GM12865 (cell line): ENCODE measurements around the gene NPIPB13.
"Not testable (repeated sequence)": the region's sequence is repeated elsewhere in the genome, so short reads cannot be mapped to it uniquely, and the experiment has no call there.

ENCODE experiments used
- DNase-seq: peaks from one replicate; pipeline ENCODE4 v3.0.0; 2010; ENCODE audit warnings: low read depth
- H3K4me3 ChIP-seq: 2 replicates; pipeline ENCODE4 v1.5.1; 2011; ENCODE audit warnings: mild to moderate bottlenecking, low read depth, low read length, control low read depth

Gene NPIPB13

DNA sequence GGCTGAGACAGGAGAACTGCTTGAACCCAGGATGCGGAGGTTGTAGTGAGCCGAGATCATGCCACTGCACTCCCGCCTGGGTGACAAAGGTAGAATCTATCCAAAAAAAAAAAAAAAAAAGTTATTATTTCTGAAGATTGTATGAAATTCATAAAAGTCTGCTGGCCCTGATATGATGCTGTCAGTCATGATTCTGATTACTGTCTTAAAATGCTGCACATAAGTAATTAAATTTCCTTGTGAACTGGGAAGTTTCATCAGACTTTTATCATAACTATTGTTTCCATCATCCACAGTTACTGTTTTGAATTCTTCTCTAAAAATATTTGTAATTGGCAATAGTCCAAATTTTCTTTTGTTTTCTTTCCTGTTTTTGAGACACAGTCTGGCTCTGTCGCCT, at the start of gene NPIPB13:
TSS of gene NPIPB13 (minus strand) at position 101 of the 400 bp plus-strand sequence. CDS start 2,906 bp downstream, outside the sequence.
- not testable (repeated sequence) for DNase-seq, H3K4me3 ChIP-seq

GRCh38 chr16:30282357-30282756, 34.1 kb upstream of the NPIPB13 start:
- H3K4me3 ChIP-seq, DNase-seq: not testable (repeated sequence)

DNA sequence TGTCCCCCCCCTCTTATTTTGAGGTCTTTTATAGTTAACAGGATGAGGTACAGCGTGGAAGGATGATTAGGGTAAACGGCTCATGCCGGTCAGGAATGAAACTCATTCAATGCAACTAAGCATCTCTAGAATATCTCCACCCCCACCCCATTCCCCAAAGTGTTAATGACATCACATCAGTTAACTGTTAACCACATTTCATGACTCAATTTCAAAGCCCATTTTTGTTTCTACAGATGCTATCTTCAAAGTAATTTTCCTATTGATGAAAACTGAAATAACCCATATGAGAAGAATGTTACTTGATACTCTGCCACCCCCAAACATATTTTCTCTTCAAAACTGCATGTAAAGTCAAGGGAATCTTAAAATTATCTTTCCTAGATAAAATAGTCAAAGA, 30.2 kb upstream of the NPIPB13 start:
- DNase-seq, H3K4me3 ChIP-seq: not testable (repeated sequence)

GRCh38 chr16:30217082-30217481, 31.2 kb downstream of the NPIPB13 start:
- H3K4me3 ChIP-seq, DNase-seq: not testable (repeated sequence)

- not testable (repeated sequence) for H3K4me3 ChIP-seq, DNase-seq
Observed at GRCh38 chr16:30211414-30211813, 36.9 kb downstream of the NPIPB13 start.

GRCh38 chr16:30209032-30209431, 39.2 kb downstream of the NPIPB13 start:
- DNase-seq, H3K4me3 ChIP-seq: not testable (repeated sequence)

GRCh38 chr16:30207063-30207704, 41.1 kb downstream of the NPIPB13 start:
- DNase-seq: not testable (repeated sequence)

DNA sequence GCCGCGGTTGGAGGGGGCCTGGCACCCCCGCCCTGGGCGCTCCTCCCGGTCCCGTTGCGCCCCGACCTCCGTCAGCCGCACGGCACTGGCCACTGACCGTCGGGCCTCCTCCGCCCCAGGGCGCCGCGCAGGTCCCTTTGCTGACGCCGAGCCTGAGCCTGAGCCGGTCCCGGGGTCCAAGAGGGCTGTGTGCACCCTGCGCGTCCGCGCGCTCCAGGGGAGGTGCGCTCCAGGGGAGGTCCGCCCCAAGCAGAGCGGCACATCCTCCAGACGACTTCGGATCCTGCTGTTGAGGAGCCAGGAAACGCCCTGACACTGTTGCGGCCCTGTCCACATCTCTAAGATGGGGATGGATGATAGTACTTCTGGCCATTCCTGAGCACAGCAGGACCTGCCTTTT, 42.0 kb downstream of the NPIPB13 start:
- DNase-seq, H3K4me3 ChIP-seq: not testable (repeated sequence)

More at GRCh38 chr16:30207063-30207704, 41.1 kb downstream of the NPIPB13 start:
- H3K4me3 ChIP-seq: not testable (repeated sequence)

GRCh38 chr16:30205541-30206236, 42.6 kb downstream of the NPIPB13 start:
- DNase-seq, H3K4me3 ChIP-seq: not testable (repeated sequence)

GRCh38 chr16:30199608-30200343, 48.5 kb downstream of the NPIPB13 start:
- H3K4me3 ChIP-seq, DNase-seq: not testable (repeated sequence)

GRCh38 chr16:30199049-30199448, 49.2 kb downstream of the NPIPB13 start, which contains the start of gene SULT1A3:
SULT1A3 (plus strand) TSS chr16:30199255; CDS start chr16:30200729, 1,474 bp downstream.
- not testable (repeated sequence) for H3K4me3 ChIP-seq, DNase-seq
